H54 (cell line): Measurements from ENCODE around the gene FAM3A.

Source experiments
- DNase-seq: peaks from one replicate; pipeline ENCODE4 v3.0.0; 2011; ENCODE audit warnings: low spot score, mixed read lengths; ENCODE audit not compliant: insufficient read length
- FAIRE-seq: peaks from 3 replicates; lab custom pipeline; 2011; peaks lifted over from hg19 to GRCh38; lab: Jason Lieb, UNC
- POLR2A ChIP-seq: IDR thresholded peaks from 2 replicates; pipeline ENCODE4 v1.6.1; 2011; ENCODE audit warnings: low read depth, mild to moderate bottlenecking, low read length

FAM3A gene

DNA sequence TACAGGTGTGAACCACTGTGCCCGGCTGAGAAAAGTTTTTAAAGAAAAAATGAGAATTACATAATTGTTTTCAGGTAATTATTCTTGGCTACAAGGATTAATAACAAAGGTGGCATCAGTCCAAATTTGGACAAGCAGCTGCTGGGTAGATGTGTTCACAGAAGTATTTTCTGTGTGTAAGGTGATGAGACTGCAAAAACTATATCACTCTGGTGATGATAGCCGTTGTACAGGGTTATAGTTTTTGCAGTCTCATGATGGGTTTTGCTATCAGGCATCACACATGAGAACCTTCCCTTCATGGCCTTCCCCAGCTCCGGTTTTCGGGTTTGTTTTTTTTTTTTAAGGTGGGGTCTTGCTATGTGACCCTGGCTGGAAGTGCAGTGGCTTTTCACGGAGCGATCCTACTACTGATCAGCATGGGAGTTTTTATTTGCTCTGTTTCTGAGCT, 20.5 kb downstream of the FAM3A start:
- FAIRE-seq (no peak), DNase-seq (no peak)
- no peak for TF ChIP-seq POLR2A

DNA sequence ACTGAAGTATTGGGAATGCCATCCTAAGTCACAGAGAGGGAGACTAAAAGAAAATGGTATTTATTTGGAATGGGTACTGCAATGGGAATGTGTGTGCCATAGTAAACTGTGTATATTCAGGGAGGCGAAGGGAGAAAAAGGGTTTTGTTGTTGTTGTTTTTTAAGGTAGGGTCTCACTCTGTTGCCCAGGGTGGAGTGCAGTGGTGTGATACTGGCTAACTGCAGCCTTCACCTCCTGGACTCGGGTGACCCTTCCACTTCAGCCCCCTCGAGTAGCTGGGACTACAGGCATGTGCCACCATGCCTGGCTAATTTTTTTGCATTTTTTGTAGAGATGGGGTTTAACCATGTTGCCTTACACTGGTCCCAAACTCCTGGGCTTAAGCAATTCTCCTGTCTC, 21.3 kb downstream of the FAM3A start:
- FAIRE-seq (no peak), DNase-seq (no peak)
- no peak for TF ChIP-seq POLR2A

DNA sequence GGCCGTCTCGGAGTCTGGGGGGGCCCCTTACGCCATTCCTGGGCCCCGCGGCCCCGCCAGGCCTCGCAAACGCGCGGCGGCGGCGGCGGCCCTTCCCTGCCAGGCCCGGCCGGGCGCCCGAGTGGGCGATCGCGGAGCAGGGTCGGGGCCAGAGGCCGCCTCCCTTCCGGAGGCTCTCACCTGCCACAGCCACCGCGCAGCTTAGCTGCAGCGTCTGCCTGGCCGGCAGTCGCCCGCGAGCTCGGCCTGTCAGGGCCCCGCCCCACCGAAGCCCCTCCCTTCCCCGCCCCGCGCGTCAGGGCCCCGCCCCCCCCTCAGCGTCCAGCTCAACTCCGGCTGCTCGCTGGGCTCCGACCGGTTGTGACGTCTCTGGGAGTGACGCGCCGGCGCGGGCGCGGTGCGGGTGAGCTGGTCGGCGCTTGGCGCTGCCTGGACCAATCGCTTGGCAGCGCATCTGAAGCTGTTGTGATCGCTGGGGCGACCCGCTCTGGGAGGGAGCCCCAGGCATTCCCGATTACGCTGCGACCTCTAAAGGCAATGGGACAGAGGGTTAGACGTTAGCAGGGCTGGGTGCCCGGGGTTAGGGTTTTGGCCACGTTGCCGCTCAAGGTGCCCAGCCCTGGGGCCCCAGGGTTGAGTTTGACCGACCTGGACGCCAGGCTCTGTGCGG, 25.5 kb downstream of the FAM3A start, which contains the start of gene SLC10A3:
SLC10A3 (minus strand) TSS at position 216 of the 670 bp plus-strand sequence. CDS start 1,689 bp downstream, outside the sequence.
- FAIRE-seq (no peak), DNase-seq (peak; percentile 95)
- peak; percentile 93 for TF ChIP-seq POLR2A

DNA sequence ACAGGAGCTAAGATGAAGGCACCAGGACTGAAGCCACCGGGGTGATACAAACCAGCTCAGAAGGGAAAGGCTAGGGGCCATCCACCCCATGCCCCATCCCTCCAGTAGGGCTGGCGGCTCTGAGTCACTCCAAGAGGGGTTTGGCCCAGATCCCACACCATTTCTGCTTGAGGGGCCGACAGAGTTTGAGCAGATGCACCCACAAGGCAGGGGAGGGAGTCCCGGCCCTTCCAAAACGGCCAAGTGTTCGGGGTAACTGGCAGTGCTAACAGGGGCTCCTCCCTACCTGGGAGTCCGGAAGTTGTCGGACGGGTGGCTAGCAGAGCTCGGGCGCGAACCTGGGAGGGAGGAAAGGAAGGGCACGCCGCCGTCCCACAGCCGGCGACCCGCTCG, 26.0 kb downstream of the FAM3A start:
- no peak for FAIRE-seq
- DNase-seq: no peak

DNA sequence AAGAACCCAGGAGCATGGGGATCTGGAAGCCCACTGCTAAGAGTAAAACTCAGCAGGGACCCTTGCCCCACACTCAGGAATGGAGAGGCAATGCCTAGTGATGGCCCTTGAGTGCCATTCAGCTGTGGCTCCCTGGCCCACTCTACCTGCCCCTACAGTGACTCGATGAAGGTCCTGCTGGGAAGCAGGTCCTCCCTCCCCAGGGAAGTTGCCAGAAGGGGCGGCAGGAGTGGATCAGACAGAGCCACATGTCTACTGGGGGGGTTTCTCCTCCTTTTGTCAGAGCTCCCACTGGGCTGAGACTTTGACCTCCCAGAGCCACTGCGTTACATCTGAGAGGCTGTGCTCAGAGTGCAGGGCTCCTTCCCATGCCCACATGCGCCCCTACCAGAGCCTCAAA, 26.9 kb downstream of the FAM3A start:
- FAIRE-seq (no peak), DNase-seq (no peak)
- no peak for TF ChIP-seq POLR2A

More for the DNA sequence above, 26.0 kb downstream of the FAM3A start:
- TF ChIP-seq POLR2A: no peak

DNA sequence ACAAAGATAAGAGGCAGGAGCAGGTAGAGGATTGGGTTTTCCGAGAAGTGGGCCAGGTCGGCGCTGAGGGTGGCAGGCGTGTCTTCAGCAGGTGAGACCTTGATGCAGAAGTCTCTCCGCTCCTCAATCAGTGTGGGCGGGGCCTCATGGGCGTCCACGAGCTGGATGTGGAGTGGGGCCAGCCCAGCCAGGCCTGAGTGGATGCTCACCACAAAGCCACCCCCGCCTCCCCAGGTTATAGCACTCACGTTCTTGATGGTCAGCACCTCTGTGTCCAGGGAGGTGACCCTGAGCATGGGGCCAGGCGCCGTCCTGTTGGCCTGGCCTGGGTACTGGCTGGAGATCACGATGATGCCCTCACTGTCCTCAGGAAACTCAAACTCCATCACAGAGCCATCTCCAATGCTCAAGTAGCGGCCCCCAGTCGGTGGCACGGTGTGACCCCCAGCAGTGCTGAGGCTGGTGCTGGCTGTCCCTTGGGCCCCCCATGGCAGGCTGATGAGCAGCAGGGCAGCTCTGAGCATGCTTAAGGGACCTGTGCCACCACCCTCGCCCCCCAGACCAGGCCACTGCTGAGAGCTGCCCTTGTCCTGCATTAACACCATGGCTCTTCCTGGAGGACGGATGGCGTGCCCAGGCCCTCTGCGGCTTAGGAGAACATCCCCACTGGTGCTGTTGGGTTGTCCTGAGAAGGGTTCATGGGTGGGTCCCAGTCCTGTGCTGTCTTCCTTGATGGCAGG, 27.5 kb downstream of the FAM3A start:
- TF ChIP-seq POLR2A: no peak
- DNase-seq (no peak), FAIRE-seq (no peak)

DNA sequence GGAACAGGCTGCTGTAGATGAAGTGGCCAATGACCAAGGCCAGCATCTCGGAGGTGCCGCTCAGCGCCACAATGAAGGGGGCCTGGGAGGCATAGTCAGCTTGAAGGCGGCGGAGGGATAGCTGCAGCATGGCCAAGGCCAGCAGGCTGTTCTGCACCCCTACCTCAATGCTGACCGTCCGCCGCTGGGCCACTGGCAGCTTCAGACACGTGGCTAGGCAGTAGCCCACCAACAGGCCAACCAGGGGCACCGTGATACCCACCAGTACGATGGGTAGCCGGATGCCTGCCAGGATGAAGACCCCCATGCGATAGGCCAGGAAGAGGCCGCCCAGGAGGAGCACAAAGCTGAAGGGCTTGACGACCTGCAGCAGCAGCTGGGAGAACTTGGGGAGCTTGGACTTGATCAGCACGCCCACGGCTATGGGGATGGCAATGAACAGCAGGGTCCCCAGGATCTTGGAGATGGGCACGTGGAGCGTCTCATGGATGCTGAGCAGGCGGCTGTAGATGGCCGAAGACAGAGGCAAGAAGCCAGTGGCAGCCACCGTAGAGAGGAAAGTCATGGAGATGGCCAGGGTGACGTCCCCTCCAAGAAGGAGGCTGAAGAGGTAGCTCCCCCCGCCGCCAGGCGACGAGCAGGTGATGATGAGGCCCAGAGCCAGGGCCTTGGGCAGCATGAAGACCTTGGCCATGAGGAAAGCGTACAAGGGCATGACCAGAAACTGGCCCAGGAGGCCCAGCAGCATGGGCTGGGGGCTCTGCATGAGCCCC, 28.3 kb downstream of the FAM3A start:
- no peak for TF ChIP-seq POLR2A
- no peak for DNase-seq
- FAIRE-seq: no peak

DNA sequence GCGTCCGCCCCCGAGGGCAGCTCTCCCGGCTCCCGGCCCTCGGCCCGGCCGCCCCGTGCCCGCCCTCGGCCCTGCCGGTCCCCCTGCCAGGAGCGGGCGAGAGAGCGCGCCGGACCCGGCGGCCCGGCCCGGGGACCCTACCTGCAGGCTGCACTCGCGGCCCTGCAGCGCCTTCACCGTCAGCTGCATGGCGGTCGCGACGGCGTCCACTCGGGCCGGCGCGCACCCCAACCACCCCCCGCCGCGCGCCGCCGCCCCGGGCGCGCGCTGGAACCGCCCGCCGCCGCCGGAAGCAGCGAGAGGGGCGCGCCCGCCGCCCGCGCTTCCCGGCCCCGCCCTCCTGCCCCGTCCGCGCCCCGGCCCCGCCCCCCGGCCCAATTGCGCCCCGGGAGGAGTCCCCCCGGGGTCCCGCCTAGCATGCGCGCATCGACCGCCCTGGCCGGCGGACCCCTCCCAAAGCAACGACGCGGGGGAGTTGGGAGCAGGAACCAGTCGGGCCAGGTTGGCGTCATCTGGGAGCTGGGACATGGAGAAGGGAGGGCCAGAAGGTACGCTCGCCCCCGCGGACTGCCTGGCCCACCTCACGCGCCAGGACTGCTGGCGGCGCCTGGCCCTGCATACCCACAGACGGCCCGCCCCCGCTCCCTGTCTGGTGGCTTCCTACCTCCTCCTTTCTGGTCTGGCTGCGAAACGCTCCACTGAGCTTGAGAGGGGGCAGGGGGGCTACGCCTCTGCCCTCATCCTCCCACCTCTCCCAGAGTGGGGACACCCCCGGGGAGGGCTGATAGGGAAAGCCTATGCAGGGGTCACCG, 29.4 kb downstream of the FAM3A start, which contains the start of gene UBL4A:
UBL4A (minus strand) TSS at position 220 of the 812 bp plus-strand sequence; CDS start at position 189, 31 bp downstream.
- DNase-seq: peak; percentile 71
- TF ChIP-seq POLR2A: peak; percentile 44; the same call in 1 of the 2 replicates
- FAIRE-seq: no peak

DNA sequence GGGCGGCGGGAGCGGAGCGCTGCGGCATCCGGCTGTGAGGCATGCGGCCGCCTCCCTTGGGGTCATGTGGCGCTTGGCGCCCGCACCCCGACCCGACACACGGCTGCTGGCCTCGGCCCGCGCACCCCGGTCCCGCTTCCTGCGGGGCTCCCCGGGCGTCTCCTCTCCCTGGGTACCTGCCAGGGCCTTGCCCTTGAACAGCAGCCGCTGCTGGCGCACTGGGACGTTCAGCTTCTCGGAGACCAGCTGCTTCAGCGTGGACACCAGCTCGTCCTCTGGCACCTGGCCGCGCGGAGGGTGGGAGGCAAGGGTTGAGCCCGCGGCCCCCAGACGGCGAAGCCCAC, 30.0 kb downstream of the FAM3A start:
- DNase-seq (no peak), FAIRE-seq (no peak)
- TF ChIP-seq POLR2A: no peak

DNA sequence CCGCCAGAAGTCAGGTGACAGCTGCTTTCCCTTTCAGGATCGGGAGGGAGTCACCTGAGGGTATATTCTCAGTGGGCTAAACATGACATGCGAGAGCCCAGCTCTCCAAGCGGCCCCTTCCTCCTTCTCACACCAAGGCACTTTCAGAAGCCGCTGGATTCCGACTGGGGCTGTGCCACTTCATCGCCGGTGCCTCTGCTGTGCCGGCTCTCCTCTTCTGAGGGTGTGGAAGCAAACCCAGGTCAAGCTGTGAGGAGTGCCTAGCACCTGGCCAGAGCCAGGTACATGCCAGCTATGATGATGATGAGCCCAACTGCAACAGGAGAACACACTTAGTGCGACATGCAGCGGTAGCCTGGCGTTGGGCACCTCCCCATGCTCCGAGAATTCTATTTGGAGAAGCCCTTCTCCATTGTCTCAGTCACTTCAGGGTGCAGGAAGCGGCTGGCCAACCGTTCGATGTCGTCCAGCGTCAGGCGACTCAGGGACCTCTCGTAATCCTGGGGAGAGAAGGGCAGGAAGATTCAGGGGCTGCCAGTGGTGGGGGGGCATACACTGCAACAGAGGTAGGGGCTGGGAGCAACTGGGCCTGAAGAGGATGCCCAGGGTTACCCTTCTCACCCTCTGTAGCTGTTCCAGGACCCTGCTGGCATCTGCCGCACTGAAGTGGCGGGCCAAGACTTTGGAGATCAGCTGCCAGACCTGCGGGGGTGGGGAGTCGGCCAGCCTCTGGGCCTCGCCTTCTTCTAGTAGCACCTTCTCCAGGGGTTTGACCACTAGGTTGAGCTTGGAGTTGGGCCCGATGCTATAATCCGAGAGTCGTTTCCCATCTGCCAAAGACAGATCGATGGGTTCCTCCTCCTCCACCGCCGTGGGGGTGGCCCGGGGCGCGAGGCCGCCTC, 30.6 kb downstream of the FAM3A start:
- no peak for DNase-seq
- FAIRE-seq: no peak

DNA sequence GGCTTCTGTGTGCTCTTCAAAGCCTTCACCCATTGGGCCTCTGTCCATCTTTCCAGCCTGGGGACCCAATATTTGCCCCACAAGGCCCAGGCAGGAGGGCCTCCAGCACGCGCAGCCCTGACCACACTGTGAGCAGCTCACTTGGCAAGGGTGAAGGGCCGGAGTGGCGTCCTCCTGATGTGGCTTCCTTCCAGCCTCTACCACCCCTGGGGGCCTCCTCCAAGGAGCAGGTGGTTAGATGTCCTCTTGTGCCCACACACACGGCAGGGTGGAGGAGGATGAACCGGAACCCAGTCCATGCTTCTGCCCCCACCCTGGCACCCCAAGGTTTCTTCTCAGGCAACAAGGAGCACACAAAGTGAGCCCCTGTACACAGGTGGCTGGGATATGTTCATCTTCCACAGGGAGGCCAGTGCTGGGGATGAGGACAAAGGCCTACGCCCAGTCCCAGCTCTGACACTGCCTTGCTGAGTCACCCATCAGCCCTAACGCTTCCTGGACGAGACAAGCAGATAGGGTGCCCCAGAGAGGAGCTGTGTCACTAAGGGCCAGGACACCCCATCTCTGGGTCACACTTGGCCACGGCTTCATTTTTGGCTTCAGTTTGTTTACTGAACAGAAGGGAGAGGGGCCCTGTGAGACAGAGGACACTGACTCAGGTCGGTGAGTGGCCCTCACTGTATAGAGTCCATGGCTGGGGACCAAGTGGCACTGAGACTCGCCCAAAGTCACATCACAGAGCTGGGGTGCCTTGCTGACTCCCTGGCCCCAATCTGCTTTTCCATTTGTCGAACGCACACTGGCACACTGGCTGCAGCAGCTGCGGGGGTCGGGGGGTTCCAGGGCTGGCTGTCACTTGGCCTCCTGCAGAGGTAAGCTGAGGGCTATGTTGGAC, 31.5 kb downstream of the FAM3A start:
- DNase-seq (no peak), FAIRE-seq (no peak)

More for the DNA sequence above, 30.6 kb downstream of the FAM3A start:
- no peak for TF ChIP-seq POLR2A

More for the DNA sequence above, 31.5 kb downstream of the FAM3A start:
- no peak for TF ChIP-seq POLR2A
